ENCODE measurements around the gene TNIK. TPM values are rescaled to one million over a fixed set of nuclear protein-coding genes. Genes with fewer than 3 reads are reported as not detected.

TNIK gene
- polyA plus RNA-seq, 1 of the 3 experiments (the other 2 are of a cell fraction), result 19.4 TPM

GRCh38 chr3:171046760-171047159, 413.4 kb downstream of the TNIK start:
- Histone ChIP-seq H4K20me1 (ENCODE audit: insufficient read depth) (no peaks in the 10 kb centered on the region), H3K4me3 (ENCODE audit: low read depth in 2 of 2, low read length in 1 of 2) (no peak overlapping the region), H3K27me3 (ENCODE audit: insufficient read depth) (no peaks in the 10 kb centered on the region), H3K36me3 (replicated peaks in 1 of 2; ENCODE audit: control insufficient read depth in 1 of 2, insufficient read depth in 2 of 2, low read length in 1 of 2) (no peaks in the 10 kb centered on the region), H3K9me2 (no peaks in the 10 kb centered on the region), H3F3A (replicated peaks; ENCODE audit: insufficient read depth) (no peaks in the 10 kb centered on the region), H3K4me1 (ENCODE audit: control insufficient read depth in 1 of 2, insufficient read depth in 2 of 2, low read depth in 1 of 2, low read length in 1 of 2) (no peaks in the 10 kb centered on the region), H3K4me2 (no peak overlapping the region), H2AFZ (ENCODE audit: low read depth) (no peak overlapping the region), H3K27ac (ENCODE audit: low read depth in 2 of 2, low read length in 1 of 2) (no peak overlapping the region), H3K9ac (no peak overlapping the region), H3K9me3 (no peaks in the 10 kb centered on the region), H3K79me2 (ENCODE audit: insufficient read depth) (no peaks in the 10 kb centered on the region)
- ChIA-PET CTCF (interaction anchor here (0.7 to 5.5 kb wide), 2 partner anchors 27 to 519 kb away, joined by 3 to 57 read pairs; no protein-coding TSS in a partner anchor), POLR2A (no interaction called here)
- WGBS (ENCODE audit: low lambda C conversion rate), result 72% methylated on average over 4 of the region's 4 CpGs
- no peak for TF ChIP-seq IRF3 (IDR thresholded peaks at IDR 0.05; ENCODE audit: low read depth, low read length)
- no peak for TF ChIP-seq TAF1 (IDR thresholded peaks at IDR 0.05; ENCODE audit: borderline replicate concordance, low read depth, low read length)
- no peak for DNase-seq

- Histone ChIP-seq H3K27me3 (ENCODE audit: insufficient read depth) (no peaks in the 10 kb centered on the region), H3K79me2 (ENCODE audit: insufficient read depth) (no peaks in the 10 kb centered on the region), H3K9me3 (no peaks in the 10 kb centered on the region), H3K9ac (no peak overlapping the region), H3K36me3 (replicated peaks in 1 of 2; ENCODE audit: control insufficient read depth in 1 of 2, insufficient read depth in 2 of 2, low read length in 1 of 2) (no peaks in the 10 kb centered on the region), H3K9me2 (no peaks in the 10 kb centered on the region), H3K4me3 (ENCODE audit: low read depth in 2 of 2, low read length in 1 of 2) (no peak overlapping the region), H3F3A (replicated peaks; ENCODE audit: insufficient read depth) (no peaks in the 10 kb centered on the region), H3K27ac (ENCODE audit: low read depth in 2 of 2, low read length in 1 of 2) (no peak overlapping the region), H4K20me1 (ENCODE audit: insufficient read depth) (no peaks in the 10 kb centered on the region), H3K4me1 (ENCODE audit: control insufficient read depth in 1 of 2, insufficient read depth in 2 of 2, low read depth in 1 of 2, low read length in 1 of 2) (no peaks in the 10 kb centered on the region), H3K4me2 (no peak overlapping the region), H2AFZ (ENCODE audit: low read depth) (no peak overlapping the region)
- ChIA-PET CTCF (no interaction called here), POLR2A (no interaction called here)
- DNase-seq, result no peak
- WGBS (ENCODE audit: low lambda C conversion rate), result 81% methylated on average over 14 of the region's 14 CpGs
- TF ChIP-seq TCF12 (IDR thresholded peaks at IDR 0.05) (0 out of 2 replicates have a peak, but pooled peaks have one; percentile 13), RFX5 (IDR thresholded peaks at IDR 0.05; ENCODE audit: low read length) (no peak)
These were observed 415.1 kb downstream of the TNIK start for GRCh38 chr3:171044835-171045793.

DNA sequence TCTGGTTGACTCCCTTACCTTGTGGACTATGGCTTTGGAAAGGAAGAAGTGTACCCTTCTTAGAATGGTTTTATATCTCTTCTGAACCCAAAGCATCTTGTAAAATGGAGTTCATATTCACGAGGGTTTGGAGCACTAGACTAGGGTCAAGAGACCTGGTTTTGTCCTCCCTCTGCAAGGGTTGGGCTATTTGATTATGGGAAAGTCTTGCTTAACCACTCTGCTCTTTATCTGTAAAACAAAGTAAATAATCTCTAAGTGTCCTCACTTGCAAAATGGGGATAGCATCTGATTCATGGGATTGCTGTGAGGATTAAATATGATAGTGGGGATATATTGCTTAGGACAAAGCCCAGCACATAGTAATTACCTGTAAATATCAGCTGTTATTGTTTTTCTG, 415.8 kb downstream of the TNIK start:
- DNase-seq, result no peak
- ChIA-PET CTCF (interaction anchor here (1.9 kb wide), 1 partner anchor 522 kb away, joined by 5 read pairs; no protein-coding TSS in a partner anchor), POLR2A (no interaction called here)
- 0% methylated on average over 1 of the region's 1 CpG for WGBS (ENCODE audit: low lambda C conversion rate)
- H3F3A ChIP-seq (replicated peaks; ENCODE audit: insufficient read depth), result no peaks in the 10 kb centered on the region
- no peaks in the 10 kb centered on the region for H3K4me1 ChIP-seq (ENCODE audit: control insufficient read depth in 1 of 2, insufficient read depth in 2 of 2, low read depth in 1 of 2, low read length in 1 of 2)
- no peaks in the 10 kb centered on the region for H3K9me3 ChIP-seq
- no peak overlapping the region for H3K4me3 ChIP-seq (ENCODE audit: low read depth in 2 of 2, low read length in 1 of 2)
- H3K36me3 ChIP-seq (replicated peaks in 1 of 2; ENCODE audit: control insufficient read depth in 1 of 2, insufficient read depth in 2 of 2, low read length in 1 of 2), result no peaks in the 10 kb centered on the region
- H3K9me2 ChIP-seq, result no peaks in the 10 kb centered on the region
- no peak for TF ChIP-seq EP300 (IDR thresholded peaks at IDR 0.05; ENCODE audit: borderline replicate concordance in 1 of 2, low read depth in 1 of 2, low read length in 1 of 2)
- TF ChIP-seq MXI1 (IDR thresholded peaks at IDR 0.05; ENCODE audit: low read depth, low read length), result no peak
- TF ChIP-seq, protein P1, sequence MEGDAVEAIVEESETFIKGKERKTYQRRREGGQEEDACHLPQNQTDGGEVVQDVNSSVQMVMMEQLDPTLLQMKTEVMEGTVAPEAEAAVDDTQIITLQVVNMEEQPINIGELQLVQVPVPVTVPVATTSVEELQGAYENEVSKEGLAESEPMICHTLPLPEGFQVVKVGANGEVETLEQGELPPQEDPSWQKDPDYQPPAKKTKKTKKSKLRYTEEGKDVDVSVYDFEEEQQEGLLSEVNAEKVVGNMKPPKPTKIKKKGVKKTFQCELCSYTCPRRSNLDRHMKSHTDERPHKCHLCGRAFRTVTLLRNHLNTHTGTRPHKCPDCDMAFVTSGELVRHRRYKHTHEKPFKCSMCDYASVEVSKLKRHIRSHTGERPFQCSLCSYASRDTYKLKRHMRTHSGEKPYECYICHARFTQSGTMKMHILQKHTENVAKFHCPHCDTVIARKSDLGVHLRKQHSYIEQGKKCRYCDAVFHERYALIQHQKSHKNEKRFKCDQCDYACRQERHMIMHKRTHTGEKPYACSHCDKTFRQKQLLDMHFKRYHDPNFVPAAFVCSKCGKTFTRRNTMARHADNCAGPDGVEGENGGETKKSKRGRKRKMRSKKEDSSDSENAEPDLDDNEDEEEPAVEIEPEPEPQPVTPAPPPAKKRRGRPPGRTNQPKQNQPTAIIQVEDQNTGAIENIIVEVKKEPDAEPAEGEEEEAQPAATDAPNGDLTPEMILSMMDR (IDR thresholded peaks at IDR 0.05), result no peak
- TF ChIP-seq NFIC (IDR thresholded peaks at IDR 0.05; ENCODE audit: borderline replicate concordance), result no peak
- TF ChIP-seq, protein P2, sequence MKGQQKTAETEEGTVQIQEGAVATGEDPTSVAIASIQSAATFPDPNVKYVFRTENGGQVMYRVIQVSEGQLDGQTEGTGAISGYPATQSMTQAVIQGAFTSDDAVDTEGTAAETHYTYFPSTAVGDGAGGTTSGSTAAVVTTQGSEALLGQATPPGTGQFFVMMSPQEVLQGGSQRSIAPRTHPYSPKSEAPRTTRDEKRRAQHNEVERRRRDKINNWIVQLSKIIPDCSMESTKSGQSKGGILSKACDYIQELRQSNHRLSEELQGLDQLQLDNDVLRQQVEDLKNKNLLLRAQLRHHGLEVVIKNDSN (IDR thresholded peaks at IDR 0.05; ENCODE audit: borderline replicate concordance, low read depth), result no peak
- no peak for TF ChIP-seq JUND (IDR thresholded peaks at IDR 0.05)
- no peaks in the 10 kb centered on the region for H4K20me1 ChIP-seq (ENCODE audit: insufficient read depth)
- H3K27ac ChIP-seq (ENCODE audit: low read depth in 2 of 2, low read length in 1 of 2), result no peak overlapping the region
- no peak overlapping the region for H3K4me2 ChIP-seq
- H3K27me3 ChIP-seq (ENCODE audit: insufficient read depth), result no peaks in the 10 kb centered on the region
- H3K79me2 ChIP-seq (ENCODE audit: insufficient read depth), result no peaks in the 10 kb centered on the region
- no peak overlapping the region for H3K9ac ChIP-seq
- no peak overlapping the region for H2AFZ ChIP-seq (ENCODE audit: low read depth)
